LoVo (cell line): ENCODE data around the gene MATK.

Source experiments
- DNase-seq: peaks from one replicate; pipeline ENCODE4 v3.0.0-alpha.2; 2016; ENCODE audit warnings: low spot score

MATK gene

GRCh38 chr19:3788996-3789778 is 3.0 kb upstream of the MATK start:
- DNase-seq, result no peak

DNA sequence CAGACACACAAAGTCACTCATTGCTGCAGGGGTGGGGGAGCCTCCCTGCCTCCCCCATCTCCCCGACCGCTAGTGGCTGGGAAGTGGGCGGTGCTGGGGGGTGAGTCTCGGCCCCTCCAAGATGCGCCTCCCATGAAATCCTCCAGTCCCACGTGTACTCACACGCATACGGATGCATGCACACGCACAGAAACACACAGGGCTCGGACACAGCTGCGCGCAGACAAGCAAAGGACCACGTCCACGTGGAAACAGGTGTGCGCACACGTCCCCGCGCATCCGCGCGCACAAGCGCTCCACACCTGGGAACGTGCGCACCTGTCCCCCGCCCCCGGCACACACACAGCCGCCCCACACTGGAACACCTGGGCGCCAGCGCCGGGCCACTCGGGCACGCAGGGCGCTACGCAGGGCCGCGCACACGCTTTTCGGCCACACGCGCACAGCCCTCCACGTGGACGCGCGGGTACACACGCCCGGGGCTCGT is 687 bp downstream of the MATK start:
- no peak for DNase-seq

- no peak for DNase-seq
Measured at GRCh38 chr19:3784607-3785450, 1.4 kb downstream of the MATK start.

DNA sequence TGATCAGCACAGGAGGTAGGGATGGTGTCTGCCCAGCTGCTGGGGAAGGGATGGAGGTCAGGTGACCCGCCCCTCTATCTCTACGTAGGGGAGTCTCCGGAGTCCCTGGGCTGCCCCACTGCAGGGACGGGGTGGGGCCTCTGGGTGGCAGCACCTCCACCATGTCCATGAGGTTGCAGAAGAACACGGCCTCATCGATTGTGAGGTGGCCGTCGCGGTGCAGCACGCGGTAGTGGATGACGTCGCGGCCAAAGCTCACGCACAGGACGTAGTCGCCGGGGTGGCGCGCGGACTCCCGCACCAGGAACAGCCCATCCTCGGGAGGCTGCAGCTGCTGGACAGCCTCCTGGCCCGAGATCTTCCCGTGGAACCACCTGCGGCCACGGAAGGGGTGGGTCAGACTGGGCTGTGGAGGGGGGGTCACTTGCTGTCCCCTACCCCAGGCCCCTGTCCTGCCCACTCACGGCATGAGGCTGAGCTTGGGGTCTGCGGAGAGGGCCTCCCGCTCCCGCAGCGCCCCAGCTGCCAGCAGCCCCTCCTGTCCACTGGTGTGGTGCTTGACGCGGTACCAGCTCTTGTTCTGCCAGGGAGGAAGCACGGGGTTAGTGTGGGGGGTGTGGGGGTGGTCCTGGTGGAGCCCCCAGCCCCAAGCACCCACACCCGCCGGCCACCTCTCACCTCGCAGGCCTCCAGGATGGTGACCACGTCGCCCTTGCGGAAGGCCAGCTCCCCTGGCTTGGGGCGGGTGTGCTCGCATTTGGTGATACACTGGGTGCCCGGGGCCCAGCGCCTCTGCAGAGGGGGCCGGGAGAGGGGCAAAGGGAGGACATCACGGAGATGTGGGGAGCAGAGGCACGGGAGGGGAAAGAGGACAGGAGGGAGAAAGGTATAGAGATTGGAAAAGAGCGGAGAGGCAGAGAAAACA is 2.3 kb downstream of the MATK start:
- DNase-seq, result no peak

DNA sequence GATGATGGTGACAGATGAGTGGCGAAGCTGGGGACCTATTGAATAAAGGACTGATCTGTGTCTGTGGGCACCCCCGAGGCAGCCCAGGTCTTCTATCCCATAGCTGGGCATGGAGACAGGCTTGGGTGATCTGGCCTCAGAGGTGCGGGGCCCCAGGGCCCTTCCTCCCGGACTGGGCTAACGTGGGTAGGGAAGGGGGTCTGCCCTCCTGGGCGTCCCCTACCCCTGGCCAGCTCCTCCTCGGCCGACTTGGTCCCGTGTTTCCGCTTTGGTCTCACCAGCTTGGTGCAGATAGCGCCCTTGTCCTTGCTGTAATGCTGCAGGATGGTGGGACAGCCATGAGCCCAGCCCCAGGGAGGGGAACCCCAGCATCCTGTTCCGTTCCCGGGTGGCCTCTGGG is 3.3 kb downstream of the MATK start:
- DNase-seq, result no peak

- no peak for DNase-seq
Measured at GRCh38 chr19:3782330-3782729, 3.9 kb downstream of the MATK start.

DNA sequence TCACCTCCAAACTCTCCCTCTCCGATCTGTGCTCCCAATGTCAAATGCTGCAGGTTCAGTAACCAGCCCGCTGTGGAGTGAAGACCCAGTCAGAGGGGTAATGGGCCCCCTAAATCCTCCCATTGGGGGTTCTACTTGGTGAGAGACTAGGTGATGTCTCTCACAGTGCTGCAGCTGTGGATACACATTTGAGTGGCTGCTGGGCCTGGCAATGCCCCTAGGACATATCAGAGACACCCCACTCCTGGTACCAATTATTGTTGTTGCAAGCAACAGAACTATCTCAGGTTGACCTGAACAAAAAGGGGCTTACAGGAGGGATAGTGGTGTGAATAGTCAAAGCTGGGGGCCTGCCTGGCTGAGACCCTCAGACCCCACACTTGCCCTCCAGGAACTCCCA is 4.6 kb downstream of the MATK start:
- DNase-seq, result no peak

GRCh38 chr19:3780786-3781304 is 5.3 kb downstream of the MATK start:
- DNase-seq, result no peak

GRCh38 chr19:3778899-3779723 is 7.1 kb downstream of the MATK start:
- DNase-seq, result no peak

DNA sequence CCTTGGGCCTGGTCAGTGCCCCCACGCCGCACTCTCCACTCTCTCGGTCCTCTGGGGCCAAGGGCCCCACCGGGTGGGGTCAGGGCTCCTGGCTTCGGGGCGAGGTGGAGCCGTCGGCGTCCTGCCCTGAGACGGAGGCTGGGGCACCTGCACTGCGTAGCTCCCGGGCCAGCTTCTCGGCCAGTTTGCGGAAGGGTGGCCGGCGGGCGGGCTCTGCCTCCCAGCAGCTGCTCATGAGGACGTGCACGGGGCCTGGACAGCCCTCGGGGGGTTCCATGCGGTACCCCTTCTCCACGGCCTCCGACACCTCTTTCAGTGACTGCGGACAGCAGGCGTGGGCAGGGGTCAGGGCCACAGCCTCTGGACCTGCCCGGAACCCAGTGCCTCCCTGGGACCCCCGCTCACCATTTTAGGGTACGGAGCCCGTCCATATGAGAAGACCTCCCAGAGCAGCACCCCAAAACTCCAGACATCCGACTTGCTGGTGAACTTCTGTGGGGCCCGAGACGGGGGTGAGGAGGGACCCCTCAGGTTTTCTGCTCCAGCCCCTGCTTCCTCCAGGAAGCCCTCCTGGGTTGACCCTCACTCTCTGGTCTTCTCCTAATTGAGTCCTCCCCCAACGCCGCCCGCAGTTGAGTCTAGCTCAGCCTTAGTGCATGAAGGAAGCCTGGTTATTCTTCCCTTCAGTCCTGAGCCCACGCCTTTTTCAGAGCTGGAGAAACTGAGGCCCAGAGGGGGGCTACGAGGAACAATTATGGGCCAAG is 7.9 kb downstream of the MATK start:
- no peak for DNase-seq

DNA sequence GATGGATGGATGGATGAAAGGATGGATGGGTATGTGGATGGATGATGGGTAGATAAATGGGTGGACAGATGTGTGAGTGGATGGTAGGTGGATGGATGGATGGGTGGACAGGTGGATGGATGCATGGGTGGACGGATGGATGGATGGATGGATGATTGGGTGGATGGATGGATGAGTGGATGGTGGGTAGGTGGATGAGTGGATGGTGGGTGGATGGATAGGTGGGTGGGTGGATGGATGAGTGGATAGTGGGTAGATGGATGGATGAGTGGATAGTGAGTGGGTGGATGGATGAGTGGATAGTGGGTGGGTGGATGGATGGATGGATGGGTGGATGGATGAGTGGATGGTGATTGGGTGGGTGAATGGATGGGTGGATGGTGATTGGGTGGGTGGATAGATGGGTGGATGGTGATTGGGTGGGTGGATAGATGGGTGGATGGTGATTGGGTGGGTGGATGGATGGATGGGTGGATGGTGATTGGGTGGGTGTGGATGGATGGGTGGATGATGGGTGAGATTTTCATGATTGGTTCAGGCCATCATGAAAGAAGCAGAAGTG is 9.6 kb downstream of the MATK start:
- DNase-seq, result no peak

- no peak for DNase-seq
Measured at GRCh38 chr19:3775831-3776230, 10.3 kb downstream of the MATK start.

DNA sequence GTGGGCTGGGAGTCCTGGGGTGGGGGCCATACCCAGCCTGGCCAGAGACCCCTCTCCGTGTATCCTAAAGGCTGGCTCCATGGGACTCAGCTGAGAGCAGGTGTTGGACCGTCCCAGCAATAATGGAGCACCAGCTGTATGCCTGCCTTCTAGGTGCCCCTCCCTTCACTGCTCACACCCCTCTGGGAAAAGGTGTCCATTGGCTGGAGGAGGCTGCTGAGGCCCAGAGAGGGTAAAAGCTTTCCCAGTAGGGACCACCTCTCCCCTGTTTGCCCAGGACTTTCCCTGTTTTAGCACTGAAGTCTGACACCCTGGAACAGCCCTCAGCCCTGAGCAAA is 10.8 kb downstream of the MATK start:
- DNase-seq, result no peak

DNA sequence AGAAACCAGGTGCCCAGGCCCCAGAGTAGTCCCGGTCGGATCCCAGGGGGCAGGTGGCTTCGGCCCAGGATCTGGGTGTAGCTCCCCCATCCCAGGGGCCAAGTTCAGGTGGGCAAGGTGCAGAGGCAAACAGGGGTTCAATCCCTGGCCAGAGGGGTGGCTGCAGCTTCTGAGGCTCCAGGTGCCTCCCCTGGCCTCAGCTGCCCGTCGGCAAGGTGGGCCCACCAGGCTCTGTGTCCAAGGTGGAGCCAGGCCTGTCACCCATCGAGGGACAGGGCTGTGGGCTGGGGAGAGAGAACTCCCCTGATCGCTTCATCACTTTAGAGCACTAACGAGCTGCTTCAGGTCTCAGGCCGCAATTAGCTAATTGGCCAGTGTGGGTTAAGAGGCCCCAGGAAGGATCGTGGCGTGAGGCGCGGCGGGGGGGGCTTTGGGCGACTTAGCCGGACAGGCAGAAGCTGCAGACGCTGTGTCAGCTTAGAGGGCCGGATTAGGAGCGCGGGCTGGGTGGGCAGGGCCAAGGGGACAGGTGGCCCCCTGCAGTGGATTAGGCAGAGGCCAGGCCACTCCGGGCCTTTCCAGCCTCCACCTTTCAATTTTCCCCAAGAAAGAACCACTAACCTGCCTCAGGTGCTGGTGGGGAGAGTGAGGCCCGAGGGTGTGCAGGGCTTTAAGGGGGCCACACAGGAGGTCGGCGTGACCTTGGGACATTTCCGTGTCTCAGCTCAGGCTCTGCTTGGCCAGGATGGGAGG is 11.4 kb downstream of the MATK start:
- no peak for DNase-seq

DNA sequence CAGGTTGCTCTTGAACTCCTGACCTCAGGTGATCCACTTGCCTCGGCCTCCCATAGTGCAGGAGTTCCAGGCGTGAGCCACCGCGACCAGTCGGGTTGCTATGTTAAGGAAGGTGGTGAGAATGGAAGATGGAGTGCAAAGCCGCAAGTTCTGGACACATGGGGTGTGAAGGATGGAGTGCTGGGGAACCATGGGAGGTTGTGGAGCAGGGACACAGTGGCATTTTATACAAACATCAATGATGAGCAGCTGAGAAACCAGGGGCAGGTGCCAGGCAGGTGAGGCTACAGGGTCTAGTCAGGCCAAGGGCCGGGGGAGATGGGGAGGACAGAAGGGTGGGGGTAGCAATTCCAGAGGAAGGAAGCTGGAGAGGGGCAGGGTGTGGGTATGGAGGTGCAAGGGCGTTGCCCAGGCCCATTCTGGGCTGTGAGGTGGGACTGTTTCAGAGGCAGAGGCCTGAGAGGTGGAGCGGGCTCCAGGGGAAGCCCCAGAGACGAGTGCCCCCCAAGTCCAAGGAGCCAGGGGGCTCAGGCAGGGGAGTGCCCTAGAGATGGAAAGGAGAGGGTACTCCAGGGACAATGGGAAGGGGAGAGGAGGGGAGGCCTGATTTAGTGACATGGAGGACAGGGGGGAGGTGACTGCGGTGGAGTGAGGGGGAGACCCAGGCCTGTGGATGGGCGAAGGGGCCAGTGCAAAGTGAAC is 12.2 kb downstream of the MATK start:
- no peak for DNase-seq

- DNase-seq, result no peak
Measured at GRCh38 chr19:3771906-3772455, 14.2 kb downstream of the MATK start, which contains the start of gene RAX2. RAX2 (minus strand) TSS chr19:3772228; CDS start chr19:3771742, 486 bp downstream.

GRCh38 chr19:3771000-3771905 is 14.9 kb downstream of the MATK start:
- DNase-seq, result no peak
